Neutrophil (primary cell): Measurements from ENCODE around the gene PPM1K.

Source experiments
- H3K27ac ChIP-seq: fragments of 200-600 bp; sonication (generic); 2 replicates; pipeline ENCODE4 v1.5.1; 2016; ENCODE audit warnings: mild to moderate bottlenecking, moderate library complexity
- H3K27me3 ChIP-seq: fragments of 200-600 bp; sonication (generic); 2 replicates; pipeline ENCODE4 v1.6.0; 2016; ENCODE audit warnings: mild to moderate bottlenecking
- H3K36me3 ChIP-seq: fragments of 200-600 bp; sonication (generic); 2 replicates; pipeline ENCODE4 v1.5.1; 2017
- H3K4me1 ChIP-seq, 2 experiments: fragments of 200-600 bp in 1 of 2; sonication (generic) in 1 of 2; 1 replicate in 1 of 2; 2 replicates in 1 of 2; pipeline versions ENCODE4 v1.5.1 to v1.6.1; 2013 to 2016; ENCODE audit warnings: low read depth in 1 of 2, low read length in 1 of 2, mild to moderate bottlenecking in 1 of 2, moderate library complexity in 1 of 2; ENCODE audit not compliant: control insufficient read depth in 1 of 2, insufficient read depth in 1 of 2
- H3K4me3 ChIP-seq, 2 experiments: fragments of 200-600 bp in 1 of 2; sonication (generic) in 1 of 2; 1 replicate in 1 of 2; 2 replicates in 1 of 2; pipeline ENCODE4 v1.5.1; 2013 to 2016; ENCODE audit warnings: low read depth in 1 of 2, low read length in 1 of 2, mild to moderate bottlenecking in 1 of 2, moderate library complexity in 1 of 2
- H3K9me3 ChIP-seq: fragments of 200-600 bp; sonication (generic); 2 replicates; pipeline ENCODE4 v1.5.1; 2016
- TF ChIP-seq, protein P1 (sequence below): fragments of 200-600 bp; sonication (generic); IDR thresholded peaks from 2 replicates; pipeline ENCODE4 v1.5.1; 2016; ENCODE audit warnings: antibody characterized with exemption

The PPM1K gene

DNA sequence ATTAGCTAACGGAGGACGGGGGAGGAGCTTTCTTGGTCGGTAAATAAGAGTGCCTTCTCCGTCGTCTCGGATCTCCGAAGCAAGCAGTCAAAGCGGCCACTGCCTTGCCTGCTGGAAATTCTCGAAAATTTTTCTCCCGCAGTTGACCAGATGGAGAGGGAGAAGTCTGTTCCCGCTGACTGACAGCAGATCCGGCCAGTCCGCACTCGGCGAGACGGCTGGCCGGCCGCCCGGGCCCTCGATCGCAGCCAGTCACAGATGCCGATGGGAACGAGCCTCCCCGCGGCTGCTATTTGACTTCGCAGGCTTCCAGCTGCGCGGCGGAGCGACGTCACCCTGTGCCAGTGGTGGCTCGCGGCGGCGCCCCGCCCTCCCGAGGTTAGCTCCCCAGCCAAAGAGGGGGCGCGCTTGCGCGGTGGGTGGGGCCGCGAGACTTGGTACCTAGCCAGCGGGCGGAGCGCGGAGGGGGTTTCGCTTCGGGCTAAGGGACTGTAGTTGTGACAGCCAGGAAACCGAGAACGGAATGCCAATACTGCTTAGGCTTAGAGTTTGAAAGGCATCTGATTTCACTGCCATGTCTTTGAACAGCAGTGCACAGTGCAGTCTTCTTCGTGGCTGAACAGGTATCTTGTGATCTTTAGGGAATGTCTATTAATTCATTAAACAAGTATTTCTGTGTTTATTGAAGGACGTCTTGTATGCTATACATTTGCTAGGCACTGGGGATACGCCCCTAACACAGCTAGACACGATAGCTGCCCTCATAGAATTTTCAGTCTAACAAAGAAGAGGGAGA lies at the start of gene PPM1K:
PPM1K (minus strand) TSS at position 123 of the 796 bp plus-strand sequence. CDS start 5,978 bp downstream, outside the sequence.
- TF ChIP-seq, protein P1, sequence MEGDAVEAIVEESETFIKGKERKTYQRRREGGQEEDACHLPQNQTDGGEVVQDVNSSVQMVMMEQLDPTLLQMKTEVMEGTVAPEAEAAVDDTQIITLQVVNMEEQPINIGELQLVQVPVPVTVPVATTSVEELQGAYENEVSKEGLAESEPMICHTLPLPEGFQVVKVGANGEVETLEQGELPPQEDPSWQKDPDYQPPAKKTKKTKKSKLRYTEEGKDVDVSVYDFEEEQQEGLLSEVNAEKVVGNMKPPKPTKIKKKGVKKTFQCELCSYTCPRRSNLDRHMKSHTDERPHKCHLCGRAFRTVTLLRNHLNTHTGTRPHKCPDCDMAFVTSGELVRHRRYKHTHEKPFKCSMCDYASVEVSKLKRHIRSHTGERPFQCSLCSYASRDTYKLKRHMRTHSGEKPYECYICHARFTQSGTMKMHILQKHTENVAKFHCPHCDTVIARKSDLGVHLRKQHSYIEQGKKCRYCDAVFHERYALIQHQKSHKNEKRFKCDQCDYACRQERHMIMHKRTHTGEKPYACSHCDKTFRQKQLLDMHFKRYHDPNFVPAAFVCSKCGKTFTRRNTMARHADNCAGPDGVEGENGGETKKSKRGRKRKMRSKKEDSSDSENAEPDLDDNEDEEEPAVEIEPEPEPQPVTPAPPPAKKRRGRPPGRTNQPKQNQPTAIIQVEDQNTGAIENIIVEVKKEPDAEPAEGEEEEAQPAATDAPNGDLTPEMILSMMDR = peak; percentile 60
- no peaks in the 10 kb centered on the region for H3K36me3 ChIP-seq
- H3K27me3 ChIP-seq = peaks cover 8% of the 10 kb centered on the region
- peaks cover 15 to 19% of the 10 kb centered on the region in 2 experiments for H3K4me1 ChIP-seq
- H3K27ac ChIP-seq = peak within 1 kb of the TSS; percentile 58
- H3K4me3 ChIP-seq = peak within 1 kb of the TSS; percentile 76 to 91
- H3K9me3 ChIP-seq = no peaks in the 10 kb centered on the region

DNA sequence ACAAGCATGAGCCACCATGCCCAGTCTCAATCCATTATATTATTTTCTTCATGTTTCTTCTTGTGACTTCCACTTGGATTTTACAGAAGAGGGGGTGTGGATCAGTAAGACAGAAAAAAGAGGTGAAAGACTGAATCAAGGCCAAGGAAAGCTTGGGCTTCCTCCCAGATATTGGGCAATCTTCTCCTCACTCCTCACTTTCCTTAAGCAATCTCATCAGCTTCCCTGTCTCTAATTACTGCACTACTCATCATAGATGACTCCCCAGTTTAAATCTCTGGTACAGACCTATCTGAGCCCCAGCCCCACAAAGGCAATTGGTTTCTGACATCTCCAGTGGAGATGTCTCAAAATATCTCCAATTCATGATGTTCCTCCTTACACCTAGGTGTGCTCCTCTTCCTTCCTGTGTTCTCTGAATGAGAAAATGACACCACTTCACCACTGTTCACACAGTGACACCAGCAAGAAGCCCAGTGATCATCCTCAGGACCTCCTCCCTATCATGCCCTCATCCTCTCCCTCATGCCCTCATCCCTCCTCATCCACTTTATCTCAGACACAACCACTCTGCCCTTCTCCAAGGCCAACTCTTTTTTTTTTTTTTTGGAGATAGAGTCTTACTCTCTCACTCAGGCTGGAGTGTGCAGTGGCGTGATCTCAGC lies 49.5 kb upstream of the PPM1K start:
- Histone ChIP-seq H3K9me3 (no peaks in the 10 kb centered on the region), H3K4me3 (no peak overlapping the region), H3K4me1 (no peaks in the 10 kb centered on the region), H3K27ac (no peak overlapping the region), H3K36me3 (no peaks in the 10 kb centered on the region), H3K27me3 (no peaks in the 10 kb centered on the region)
- TF ChIP-seq, protein P1 = no peak

DNA sequence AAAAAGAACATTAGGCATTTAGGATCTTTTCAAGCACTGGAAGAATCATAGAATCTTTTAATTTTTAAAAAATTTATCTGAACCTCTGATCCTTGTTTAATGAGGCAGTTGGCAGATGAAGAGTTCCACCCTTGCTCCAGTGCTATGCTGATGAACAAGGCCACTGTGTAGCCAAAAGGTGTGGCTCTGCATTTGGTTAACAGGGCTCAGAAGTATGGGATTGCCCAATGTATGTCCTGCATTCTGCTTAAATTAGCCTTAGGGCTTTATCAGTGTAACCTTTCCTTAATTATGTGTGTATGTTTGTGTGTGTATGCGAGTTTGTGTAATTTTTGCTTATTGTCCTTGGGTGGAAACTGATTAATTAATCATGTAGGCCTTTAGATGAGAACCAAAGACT lies 43.3 kb upstream of the PPM1K start:
- Histone ChIP-seq H3K9me3 (no peaks in the 10 kb centered on the region), H3K4me3 (no peak overlapping the region), H3K4me1 (no peaks in the 10 kb centered on the region), H3K27ac (no peak overlapping the region), H3K36me3 (no peaks in the 10 kb centered on the region), H3K27me3 (no peaks in the 10 kb centered on the region)
- TF ChIP-seq, protein P1 = no peak

DNA sequence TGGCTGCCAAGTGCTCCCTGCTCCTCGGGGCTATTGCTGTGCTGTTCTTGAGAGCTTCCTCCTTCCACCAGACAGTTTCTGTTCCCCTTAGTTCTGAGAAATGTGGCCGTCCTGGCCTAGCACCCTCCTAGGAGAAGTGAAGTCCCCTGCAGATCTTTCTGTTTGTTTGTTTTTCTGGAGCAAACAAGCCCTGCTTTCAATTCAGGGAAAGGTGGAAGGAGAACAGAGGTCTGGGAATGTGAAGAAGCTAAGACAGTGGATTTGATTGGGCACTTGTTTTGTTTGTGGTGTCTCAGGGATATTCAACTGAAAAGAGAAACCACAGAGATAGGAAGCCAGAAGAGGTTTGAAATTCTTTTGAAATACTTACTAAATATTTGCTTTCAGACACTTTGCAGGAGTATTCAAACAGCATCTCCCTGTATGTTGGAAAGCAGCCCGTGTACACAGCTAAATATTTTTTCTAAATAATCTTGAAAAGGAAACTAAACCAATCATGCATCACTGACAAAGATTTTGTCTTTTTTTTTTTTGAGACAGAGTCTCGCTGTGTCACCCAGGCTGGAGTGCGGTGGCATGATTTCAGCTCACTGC lies 36.5 kb upstream of the PPM1K start:
- H3K27me3 ChIP-seq = no peaks in the 10 kb centered on the region
- H3K36me3 ChIP-seq = no peaks in the 10 kb centered on the region
- no peaks in the 10 kb centered on the region for H3K9me3 ChIP-seq
- H3K4me1 ChIP-seq = peaks cover 5 to 12% of the 10 kb centered on the region in 2 experiments
- peak overlapping the region; percentile 69 for H3K27ac ChIP-seq
- no peak overlapping the region for H3K4me3 ChIP-seq
- TF ChIP-seq, protein P1 = no peak

DNA sequence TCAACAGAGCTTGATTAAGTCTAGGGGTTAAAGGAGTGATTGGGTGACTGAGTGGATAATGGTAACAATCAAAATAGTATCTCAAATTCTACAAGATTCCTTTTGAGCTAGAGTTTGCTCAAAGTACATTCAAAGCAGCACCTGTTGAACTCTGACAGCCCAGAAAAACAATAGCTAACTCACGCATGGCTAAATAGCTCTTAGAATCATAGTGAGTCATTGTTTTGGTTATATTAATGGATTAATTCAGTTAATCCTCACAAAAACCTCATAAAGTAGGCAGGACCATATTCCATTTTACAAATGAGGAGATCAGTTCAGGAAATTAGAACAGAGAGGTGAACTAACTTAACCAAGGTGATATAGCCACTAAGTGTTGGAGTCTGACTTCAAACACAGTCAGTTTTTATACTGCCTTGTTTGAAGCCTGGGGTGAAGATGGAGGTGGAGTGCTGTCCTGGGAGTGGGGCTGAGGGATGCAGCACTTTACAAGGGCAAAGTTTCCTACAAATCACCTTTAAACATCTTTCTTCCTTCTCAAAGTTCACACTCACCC lies 35.9 kb upstream of the PPM1K start:
- Histone ChIP-seq H3K4me3 (no peak overlapping the region), H3K27me3 (no peaks in the 10 kb centered on the region), H3K36me3 (no peaks in the 10 kb centered on the region), H3K9me3 (no peaks in the 10 kb centered on the region), H3K4me1 (peaks cover 5 to 12% of the 10 kb centered on the region in 2 experiments), H3K27ac (peak overlapping the region; percentile 69)
- TF ChIP-seq, protein P1 = no peak
